SU-DHL-6 (cell line): ENCODE data around the gene PIGX.

ENCODE experiments used
- EZH2phosphoT487 ChIP-seq: fragments of 200-600 bp; sonication (generic), shearing (Covaris generic); conservative IDR thresholded peaks from 2 replicates; pipeline ENCODE4 v1.6.1; 2018; ENCODE audit warnings: mild to moderate bottlenecking, antibody characterized with exemption, low read length, moderate library complexity, mixed read lengths
- TF ChIP-seq, protein P1 (sequence below): fragments of 200-600 bp; sonication (generic); IDR thresholded peaks from one replicate; pipeline ENCODE4 v1.5.1; 2017; ENCODE audit warnings: antibody characterized with exemption, mild to moderate bottlenecking, low read length, moderate library complexity; ENCODE audit not compliant: insufficient read depth, poor library complexity, severe bottlenecking

DNA sequence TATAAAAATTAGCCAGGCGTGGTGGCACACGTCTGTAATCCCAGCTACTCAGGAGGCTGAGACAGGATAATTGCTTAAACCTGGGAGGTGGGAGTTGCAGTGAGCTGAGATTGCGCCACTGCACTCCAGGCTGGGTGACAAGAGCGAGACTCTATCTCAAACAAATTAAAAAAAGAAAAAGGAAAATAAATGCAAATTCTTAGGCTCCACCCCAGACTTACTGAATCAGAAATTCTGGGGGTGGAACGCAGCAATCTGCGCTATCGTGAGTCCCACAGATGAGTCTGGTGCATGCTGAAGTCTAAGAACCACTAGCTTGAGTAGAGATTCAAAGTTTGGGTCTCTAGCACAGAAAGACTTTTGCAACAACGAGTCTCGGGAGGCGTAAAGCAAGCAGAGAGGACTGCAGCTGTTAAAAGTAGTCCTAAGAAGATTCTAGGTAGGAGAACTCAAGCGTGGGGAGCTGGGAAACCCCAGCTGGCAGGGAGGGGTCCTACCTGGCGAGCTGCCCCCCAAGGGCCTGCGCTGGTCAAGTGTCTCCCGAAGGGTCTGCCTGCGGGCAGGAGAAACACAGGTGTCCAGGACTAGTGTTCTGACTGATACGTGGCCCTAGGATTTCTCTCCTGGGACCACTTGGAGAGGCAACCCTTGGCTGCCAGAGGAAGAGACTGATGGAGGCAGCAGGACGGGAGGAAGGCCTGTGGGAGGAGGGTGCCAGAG is 22.1 kb upstream of the PIGX start:
- TF ChIP-seq, protein P1, sequence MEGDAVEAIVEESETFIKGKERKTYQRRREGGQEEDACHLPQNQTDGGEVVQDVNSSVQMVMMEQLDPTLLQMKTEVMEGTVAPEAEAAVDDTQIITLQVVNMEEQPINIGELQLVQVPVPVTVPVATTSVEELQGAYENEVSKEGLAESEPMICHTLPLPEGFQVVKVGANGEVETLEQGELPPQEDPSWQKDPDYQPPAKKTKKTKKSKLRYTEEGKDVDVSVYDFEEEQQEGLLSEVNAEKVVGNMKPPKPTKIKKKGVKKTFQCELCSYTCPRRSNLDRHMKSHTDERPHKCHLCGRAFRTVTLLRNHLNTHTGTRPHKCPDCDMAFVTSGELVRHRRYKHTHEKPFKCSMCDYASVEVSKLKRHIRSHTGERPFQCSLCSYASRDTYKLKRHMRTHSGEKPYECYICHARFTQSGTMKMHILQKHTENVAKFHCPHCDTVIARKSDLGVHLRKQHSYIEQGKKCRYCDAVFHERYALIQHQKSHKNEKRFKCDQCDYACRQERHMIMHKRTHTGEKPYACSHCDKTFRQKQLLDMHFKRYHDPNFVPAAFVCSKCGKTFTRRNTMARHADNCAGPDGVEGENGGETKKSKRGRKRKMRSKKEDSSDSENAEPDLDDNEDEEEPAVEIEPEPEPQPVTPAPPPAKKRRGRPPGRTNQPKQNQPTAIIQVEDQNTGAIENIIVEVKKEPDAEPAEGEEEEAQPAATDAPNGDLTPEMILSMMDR: no peak
- no peak for TF ChIP-seq EZH2phosphoT487
